ENCODE data around the gene KRT83. TPM values are rescaled to one million over a fixed set of nuclear protein-coding genes. Genes with fewer than 3 reads are reported as not detected.
"Not testable (repeated sequence)": the region's sequence is repeated elsewhere in the genome, so short reads cannot be mapped to it uniquely, and the experiment has no call there.

Gene KRT83
- total RNA-seq, 1 donor from 2014 or later = not detected

- no peak for DNase-seq
- H3K27ac ChIP-seq = no peak overlapping the region
- intact Hi-C loops (cut with DNase I) = no loop called here
- no peaks in the 10 kb centered on the region for H3K9me3 ChIP-seq
- no peak for ATAC-seq
- peaks cover 41% of the 10 kb centered on the region for H3K27me3 ChIP-seq
- H3K36me3 ChIP-seq = no peaks in the 10 kb centered on the region
- H3K4me1 ChIP-seq = no peaks in the 10 kb centered on the region
- no peak for TF ChIP-seq CTCF (IDR thresholded peaks at IDR 0.05)
- H3K4me3 ChIP-seq = no peak overlapping the region
Observed at GRCh38 chr12:52306731-52307130, 14.5 kb downstream of the KRT83 start.

GRCh38 chr12:52305921-52306705 is 15.1 kb downstream of the KRT83 start:
- Histone ChIP-seq H3K4me3 (no peak overlapping the region), H3K36me3 (no peaks in the 10 kb centered on the region), H3K27ac (no peak overlapping the region), H3K9me3 (no peaks in the 10 kb centered on the region), H3K4me1 (no peaks in the 10 kb centered on the region), H3K27me3 (peaks cover 37% of the 10 kb centered on the region)
- DNase-seq (no peak), ATAC-seq (no peak)
- peak; percentile 24 for TF ChIP-seq CTCF (IDR thresholded peaks at IDR 0.05)
- intact Hi-C loops (cut with DNase I) = no loop called here

- intact Hi-C loops (cut with DNase I); H3K9me3 ChIP-seq; H3K27ac ChIP-seq; DNase-seq; H3K36me3 ChIP-seq; H3K4me3 ChIP-seq; H3K4me1 ChIP-seq: not testable (repeated sequence)
- H3K27me3 ChIP-seq = peaks cover 34% of the 10 kb centered on the region
- ATAC-seq = peak; percentile 6
Observed at GRCh38 chr12:52304941-52305411, 16.2 kb downstream of the KRT83 start.

GRCh38 chr12:52302242-52302914 is 18.8 kb downstream of the KRT83 start:
- H3K4me3 ChIP-seq; H3K9me3 ChIP-seq; H3K27ac ChIP-seq; H3K36me3 ChIP-seq; H3K4me1 ChIP-seq; DNase-seq; intact Hi-C loops (cut with DNase I); ATAC-seq: not testable (repeated sequence)
- peaks cover 12% of the 10 kb centered on the region for H3K27me3 ChIP-seq

GRCh38 chr12:52301721-52302120 is 19.5 kb downstream of the KRT83 start:
- DNase-seq; ATAC-seq; H3K36me3 ChIP-seq; H3K27ac ChIP-seq; H3K27me3 ChIP-seq; intact Hi-C loops (cut with DNase I); H3K4me3 ChIP-seq; H3K4me1 ChIP-seq; H3K9me3 ChIP-seq: not testable (repeated sequence)

GRCh38 chr12:52300796-52301691 is 20.2 kb downstream of the KRT83 start:
- no peak for DNase-seq
- H3K9me3 ChIP-seq = no peaks in the 10 kb centered on the region
- no peaks in the 10 kb centered on the region for H3K27me3 ChIP-seq
- TF ChIP-seq CTCF (IDR thresholded peaks at IDR 0.05) = no peak
- intact Hi-C loops (cut with DNase I) = no loop called here
- H3K4me3 ChIP-seq = no peak overlapping the region
- no peaks in the 10 kb centered on the region for H3K36me3 ChIP-seq
- no peak for ATAC-seq
- H3K4me1 ChIP-seq = no peaks in the 10 kb centered on the region
- no peak overlapping the region for H3K27ac ChIP-seq

Measured in upper lobe of right lung (tissue), 1 donor.